ENCODE measurements around the gene HSPA4. TPM values are rescaled to one million over a fixed set of nuclear protein-coding genes. Genes with fewer than 3 reads are reported as not detected.

Gene HSPA4
- total and polyA plus RNA-seq, 2 of the 13 experiments (the other 11 are each of a cell fraction or from before 2014, with no cell fraction given), result 36.6 to 231 TPM

DNA sequence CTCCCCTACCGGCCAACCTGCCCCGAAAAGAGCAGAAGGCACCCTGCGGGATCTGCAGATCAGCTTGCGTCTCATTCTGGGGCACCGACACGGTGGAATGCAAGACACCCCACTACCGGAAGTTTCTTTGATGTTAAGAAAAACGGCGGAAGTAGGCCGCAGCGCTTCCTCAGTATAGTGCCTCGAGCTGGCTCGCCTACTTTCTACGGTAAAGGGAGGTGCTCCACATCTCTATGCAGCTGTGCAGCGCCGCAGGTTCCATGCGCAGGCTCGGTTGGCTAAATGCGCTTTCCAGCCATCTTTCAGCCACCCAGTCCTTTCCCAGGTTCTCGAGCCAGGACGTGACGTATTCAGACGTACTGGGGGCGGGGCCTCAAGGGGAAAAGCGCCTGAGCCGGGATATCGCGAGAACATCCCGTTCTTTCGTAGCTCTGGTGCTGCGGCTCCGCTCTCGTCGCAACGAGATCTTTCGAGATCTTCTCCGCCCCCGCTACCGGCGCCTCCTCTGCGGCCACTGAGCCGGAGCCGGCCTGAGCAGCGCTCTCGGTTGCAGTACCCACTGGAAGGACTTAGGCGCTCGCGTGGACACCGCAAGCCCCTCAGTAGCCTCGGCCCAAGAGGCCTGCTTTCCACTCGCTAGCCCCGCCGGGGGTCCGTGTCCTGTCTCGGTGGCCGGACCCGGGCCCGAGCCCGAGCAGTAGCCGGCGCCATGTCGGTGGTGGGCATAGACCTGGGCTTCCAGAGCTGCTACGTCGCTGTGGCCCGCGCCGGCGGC, at the start of gene HSPA4 (continued):
- TF ChIP-seq MED13 (CRISPR knock-in tag; IDR thresholded peaks at IDR 0.05), result peak; percentile 48; the same call in 1 of the 2 replicates
- peak; percentile 44; the same call in 1 of the 2 replicates for TF ChIP-seq ZBTB46 (CRISPR knock-in tag; IDR thresholded peaks at IDR 0.05; ENCODE audit: borderline replicate concordance)
- TF ChIP-seq ZMAT5 (CRISPR knock-in tag; IDR thresholded peaks at IDR 0.05; ENCODE audit: borderline replicate concordance, low read depth), result no peak
- TF ChIP-seq, protein P1, sequence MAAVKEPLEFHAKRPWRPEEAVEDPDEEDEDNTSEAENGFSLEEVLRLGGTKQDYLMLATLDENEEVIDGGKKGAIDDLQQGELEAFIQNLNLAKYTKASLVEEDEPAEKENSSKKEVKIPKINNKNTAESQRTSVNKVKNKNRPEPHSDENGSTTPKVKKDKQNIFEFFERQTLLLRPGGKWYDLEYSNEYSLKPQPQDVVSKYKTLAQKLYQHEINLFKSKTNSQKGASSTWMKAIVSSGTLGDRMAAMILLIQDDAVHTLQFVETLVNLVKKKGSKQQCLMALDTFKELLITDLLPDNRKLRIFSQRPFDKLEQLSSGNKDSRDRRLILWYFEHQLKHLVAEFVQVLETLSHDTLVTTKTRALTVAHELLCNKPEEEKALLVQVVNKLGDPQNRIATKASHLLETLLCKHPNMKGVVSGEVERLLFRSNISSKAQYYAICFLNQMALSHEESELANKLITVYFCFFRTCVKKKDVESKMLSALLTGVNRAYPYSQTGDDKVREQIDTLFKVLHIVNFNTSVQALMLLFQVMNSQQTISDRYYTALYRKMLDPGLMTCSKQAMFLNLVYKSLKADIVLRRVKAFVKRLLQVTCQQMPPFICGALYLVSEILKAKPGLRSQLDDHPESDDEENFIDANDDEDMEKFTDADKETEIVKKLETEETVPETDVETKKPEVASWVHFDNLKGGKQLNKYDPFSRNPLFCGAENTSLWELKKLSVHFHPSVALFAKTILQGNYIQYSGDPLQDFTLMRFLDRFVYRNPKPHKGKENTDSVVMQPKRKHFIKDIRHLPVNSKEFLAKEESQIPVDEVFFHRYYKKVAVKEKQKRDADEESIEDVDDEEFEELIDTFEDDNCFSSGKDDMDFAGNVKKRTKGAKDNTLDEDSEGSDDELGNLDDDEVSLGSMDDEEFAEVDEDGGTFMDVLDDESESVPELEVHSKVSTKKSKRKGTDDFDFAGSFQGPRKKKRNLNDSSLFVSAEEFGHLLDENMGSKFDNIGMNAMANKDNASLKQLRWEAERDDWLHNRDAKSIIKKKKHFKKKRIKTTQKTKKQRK (IDR thresholded peaks at IDR 0.05; ENCODE audit: low read length), result no peak
- TF ChIP-seq ZBTB25 (CRISPR knock-in tag; IDR thresholded peaks at IDR 0.05), result peak; percentile 56
- peak; percentile 6 for TF ChIP-seq RAD21 (CRISPR knock-in tag; IDR thresholded peaks at IDR 0.05)
- 0 out of 2 replicates have a peak, but pooled peaks have one; percentile 25 for TF ChIP-seq RFXANK (CRISPR knock-in tag; IDR thresholded peaks at IDR 0.05)
- TF ChIP-seq, protein P2, sequence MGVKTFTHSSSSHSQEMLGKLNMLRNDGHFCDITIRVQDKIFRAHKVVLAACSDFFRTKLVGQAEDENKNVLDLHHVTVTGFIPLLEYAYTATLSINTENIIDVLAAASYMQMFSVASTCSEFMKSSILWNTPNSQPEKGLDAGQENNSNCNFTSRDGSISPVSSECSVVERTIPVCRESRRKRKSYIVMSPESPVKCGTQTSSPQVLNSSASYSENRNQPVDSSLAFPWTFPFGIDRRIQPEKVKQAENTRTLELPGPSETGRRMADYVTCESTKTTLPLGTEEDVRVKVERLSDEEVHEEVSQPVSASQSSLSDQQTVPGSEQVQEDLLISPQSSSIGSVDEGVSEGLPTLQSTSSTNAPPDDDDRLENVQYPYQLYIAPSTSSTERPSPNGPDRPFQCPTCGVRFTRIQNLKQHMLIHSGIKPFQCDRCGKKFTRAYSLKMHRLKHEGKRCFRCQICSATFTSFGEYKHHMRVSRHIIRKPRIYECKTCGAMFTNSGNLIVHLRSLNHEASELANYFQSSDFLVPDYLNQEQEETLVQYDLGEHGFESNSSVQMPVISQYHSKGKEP (CRISPR knock-in tag; IDR thresholded peaks at IDR 0.05), result peak; percentile 38; the same call in 1 of the 2 replicates
- no peak for TF ChIP-seq FLYWCH1 (CRISPR knock-in tag; IDR thresholded peaks at IDR 0.05)
- TF ChIP-seq IKZF1 (IDR thresholded peaks at IDR 0.05), result no peak
- TF ChIP-seq GFI1 (CRISPR knock-in tag; IDR thresholded peaks at IDR 0.05; ENCODE audit: borderline replicate concordance), result peak; percentile 17; the same call in 1 of the 2 replicates
- TF ChIP-seq ZNF616 (CRISPR knock-in tag; IDR thresholded peaks at IDR 0.05; ENCODE audit: low read depth), result no peak
- no peak for TF ChIP-seq PREB (CRISPR knock-in tag; IDR thresholded peaks at IDR 0.05)
- TF ChIP-seq, protein P3, sequence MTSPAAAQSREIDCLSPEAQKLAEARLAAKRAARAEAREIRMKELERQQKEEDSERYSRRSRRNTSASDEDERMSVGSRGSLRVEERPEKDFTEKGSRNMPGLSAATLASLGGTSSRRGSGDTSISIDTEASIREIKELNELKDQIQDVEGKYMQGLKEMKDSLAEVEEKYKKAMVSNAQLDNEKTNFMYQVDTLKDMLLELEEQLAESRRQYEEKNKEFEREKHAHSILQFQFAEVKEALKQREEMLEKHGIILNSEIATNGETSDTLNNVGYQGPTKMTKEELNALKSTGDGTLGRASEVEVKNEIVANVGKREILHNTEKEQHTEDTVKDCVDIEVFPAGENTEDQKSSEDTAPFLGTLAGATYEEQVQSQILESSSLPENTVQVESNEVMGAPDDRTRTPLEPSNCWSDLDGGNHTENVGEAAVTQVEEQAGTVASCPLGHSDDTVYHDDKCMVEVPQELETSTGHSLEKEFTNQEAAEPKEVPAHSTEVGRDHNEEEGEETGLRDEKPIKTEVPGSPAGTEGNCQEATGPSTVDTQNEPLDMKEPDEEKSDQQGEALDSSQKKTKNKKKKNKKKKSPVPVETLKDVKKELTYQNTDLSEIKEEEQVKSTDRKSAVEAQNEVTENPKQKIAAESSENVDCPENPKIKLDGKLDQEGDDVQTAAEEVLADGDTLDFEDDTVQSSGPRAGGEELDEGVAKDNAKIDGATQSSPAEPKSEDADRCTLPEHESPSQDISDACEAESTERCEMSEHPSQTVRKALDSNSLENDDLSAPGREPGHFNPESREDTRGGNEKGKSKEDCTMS (CRISPR knock-in tag; conservative IDR thresholded peaks at IDR 0.05), result no peak; the same call in 1 of the 2 replicates
- TF ChIP-seq, protein P4, sequence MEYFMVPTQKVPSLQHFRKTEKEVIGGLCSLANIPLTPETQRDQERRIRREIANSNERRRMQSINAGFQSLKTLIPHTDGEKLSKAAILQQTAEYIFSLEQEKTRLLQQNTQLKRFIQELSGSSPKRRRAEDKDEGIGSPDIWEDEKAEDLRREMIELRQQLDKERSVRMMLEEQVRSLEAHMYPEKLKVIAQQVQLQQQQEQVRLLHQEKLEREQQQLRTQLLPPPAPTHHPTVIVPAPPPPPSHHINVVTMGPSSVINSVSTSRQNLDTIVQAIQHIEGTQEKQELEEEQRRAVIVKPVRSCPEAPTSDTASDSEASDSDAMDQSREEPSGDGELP (IDR thresholded peaks at IDR 0.05; ENCODE audit: borderline replicate concordance, low read depth), result no peak
